KBM-7 (cell line): Measurements from ENCODE around the gene PCED1B.
A peak's percentile ranks its signal among the peaks of the same experiment; 100 is the strongest.

ENCODE experiments used
- DNase-seq: peaks from one replicate; pipeline ENCODE4 v3.0.0-alpha.2; 2015
- in situ Hi-C: fragments of 300-500 bp; cut with MboI; formaldehyde crosslinking; loops from 2 replicates; pipeline ENCODE4 v1.14.3; 2020; ENCODE audit warnings: low sequenced_read_pairs, low pct_unique_long_range_greater_than_20kb, mixed read lengths

Gene PCED1B

GRCh38 chr12:47066278-47067025 is 13.0 kb upstream of the PCED1B start:
- in situ Hi-C loops = no loop called here
- no peak for DNase-seq

- no peak for DNase-seq
- in situ Hi-C loops = no loop called here
Measured at GRCh38 chr12:47067176-47067575, 12.2 kb upstream of the PCED1B start.

DNA sequence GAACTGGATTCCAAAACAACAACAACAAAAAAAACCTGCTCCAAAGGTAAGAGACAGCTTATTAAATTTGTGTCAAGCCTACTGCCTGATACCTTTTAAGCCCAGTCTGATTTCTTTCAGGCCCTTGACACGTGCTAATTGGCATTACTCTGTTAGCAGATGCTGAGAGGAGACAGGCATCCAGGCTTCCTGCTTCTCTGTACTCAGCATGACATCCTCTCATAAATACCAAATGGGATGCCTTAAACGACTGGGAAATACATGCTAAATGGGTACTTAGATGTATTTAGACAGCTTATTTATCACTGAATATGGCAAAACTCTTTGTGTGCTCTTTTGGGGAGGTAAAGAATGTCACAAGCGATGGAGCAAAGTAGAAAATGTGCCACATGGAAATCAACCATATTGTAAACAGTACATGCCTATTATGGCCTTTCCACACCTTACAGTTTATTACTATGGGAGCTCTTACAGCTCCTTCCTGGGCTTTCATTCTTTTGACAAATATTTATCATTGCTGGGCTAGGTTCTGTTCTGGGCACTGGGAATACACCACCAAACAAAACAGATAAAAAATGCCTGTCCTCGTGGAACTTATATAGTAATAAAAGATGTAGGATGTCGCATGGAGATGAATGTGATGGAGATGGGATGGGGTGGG is 11.5 kb upstream of the PCED1B start:
- DNase-seq = no peak
- in situ Hi-C loops = no loop called here

DNA sequence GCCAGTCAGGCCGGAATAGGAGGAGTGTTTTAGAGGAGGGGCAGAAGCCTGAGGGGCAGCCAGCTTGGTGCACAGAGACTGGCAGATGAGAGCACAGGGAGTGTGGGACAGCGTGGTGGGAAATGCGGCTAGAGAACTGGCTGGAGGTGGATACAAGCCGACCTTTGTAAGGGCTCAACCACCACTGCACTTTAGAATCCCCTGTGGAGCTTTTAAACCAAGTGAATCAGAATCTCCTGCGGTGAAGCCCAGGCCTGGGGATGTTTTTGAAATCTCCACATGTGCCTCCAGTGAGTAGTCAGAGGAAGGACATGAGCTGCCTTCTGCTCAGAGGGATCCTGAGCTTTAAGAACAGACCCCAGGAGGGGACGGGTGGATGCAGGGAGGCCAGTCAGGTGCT is 10.9 kb upstream of the PCED1B start:
- no peak for DNase-seq
- in situ Hi-C loops = no loop called here

DNA sequence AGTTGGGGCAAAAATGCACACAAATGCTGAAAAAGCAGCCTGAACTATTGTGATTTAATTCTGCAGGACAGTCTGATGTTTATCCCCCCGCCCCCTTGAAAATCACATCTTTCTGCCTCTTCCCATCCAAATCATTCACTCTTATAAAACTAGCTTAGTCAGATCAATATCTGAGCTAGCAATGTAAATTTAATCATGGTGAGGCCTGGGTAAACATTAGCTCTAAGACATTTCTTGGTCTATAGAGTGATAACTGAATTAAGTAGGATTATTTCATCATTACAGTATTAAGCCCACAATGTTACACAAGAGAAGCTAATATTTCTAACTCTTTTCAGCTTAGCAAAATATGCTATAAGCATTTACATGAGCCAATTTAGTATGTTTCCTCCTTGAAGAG is 9.1 kb upstream of the PCED1B start:
- DNase-seq = no peak
- in situ Hi-C loops = no loop called here

GRCh38 chr12:47071241-47071852 is 8.1 kb upstream of the PCED1B start:
- in situ Hi-C loops = no loop called here
- peak; percentile 52 for DNase-seq

- no peak for DNase-seq
- in situ Hi-C loops = no loop called here
Measured at GRCh38 chr12:47073951-47074350, 5.5 kb upstream of the PCED1B start.

DNA sequence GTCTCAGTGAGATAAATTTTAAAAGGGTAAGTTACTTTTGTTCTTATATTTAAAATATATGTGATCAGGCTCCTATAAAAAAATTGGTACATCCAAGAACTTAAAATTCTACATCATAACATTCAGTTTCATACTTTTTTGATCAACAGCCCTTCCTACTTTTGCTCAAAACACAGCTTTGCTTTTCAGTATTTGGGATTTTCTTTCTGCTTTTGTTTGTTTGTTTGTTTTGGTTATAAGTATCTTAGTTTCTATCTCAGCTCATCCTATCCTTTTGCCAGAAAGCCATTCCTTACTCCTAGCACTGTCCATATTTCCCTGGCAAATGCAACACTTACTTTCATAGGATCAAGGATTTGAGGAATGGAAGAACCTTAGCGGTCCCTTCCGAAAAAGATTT is 4.7 kb upstream of the PCED1B start:
- in situ Hi-C loops = loop anchor here (25.0 kb wide), 1 partner anchor 113 kb away; no protein-coding TSS in a partner anchor
- DNase-seq = no peak

DNA sequence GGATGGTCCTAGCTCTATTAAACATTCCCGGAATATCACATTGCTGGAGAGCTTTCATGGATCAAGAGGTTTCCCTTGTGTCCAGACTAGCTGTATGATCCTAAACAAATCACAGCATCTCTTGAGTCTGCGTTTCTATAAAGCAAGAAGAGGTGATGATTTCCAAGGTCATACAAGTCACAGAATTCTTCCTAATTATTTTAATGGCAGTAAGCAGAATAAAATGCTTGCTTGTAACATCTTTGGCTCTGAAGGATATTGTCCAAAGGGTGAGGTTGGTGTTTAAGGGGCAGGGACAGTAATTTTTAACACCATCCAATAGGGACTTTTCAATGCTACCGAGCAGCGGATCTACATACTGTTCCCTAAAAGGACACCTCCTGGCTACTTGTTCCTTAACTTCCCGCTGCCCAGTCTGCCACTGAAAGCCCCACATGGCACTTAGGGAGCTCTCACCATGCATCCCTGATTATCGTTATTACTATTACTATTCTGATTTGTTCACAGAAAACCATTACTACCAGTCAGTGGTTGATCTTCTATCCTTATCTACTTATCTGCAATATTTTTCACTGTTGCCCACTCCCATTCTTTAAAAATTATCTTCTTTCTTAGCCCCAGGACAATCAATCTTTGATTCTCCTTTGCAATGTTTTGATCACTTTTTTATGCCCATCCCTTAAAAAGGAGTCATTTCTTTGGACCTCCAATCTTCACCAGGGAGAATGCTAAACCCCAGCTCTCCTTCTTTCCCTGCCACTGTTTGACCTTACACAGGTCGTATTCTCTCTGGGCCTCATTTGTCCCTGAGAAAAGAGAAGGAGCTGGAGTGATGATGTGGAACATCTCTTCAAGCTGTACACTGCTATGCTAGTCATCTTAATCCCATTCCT is 4.0 kb upstream of the PCED1B start:
- no peak for DNase-seq
- in situ Hi-C loops = loop anchor here (25.0 kb wide), 1 partner anchor 112 kb away; no protein-coding TSS in a partner anchor

GRCh38 chr12:47077206-47078085 is 2.0 kb upstream of the PCED1B start:
- no peak for DNase-seq
- in situ Hi-C loops = loop anchor here (25.0 kb wide), 1 partner anchor 110 kb away; no protein-coding TSS in a partner anchor

GRCh38 chr12:47078086-47078395 is 1.4 kb upstream of the PCED1B start:
- in situ Hi-C loops = loop anchor here (25.0 kb wide), 1 partner anchor 109 kb away; no protein-coding TSS in a partner anchor
- no peak for DNase-seq

GRCh38 chr12:47078733-47079467 is 521 bp upstream of the PCED1B start:
- peak; percentile 38 for DNase-seq
- in situ Hi-C loops = loop anchor here (25.0 kb wide), 1 partner anchor 108 kb away; no protein-coding TSS in a partner anchor

DNA sequence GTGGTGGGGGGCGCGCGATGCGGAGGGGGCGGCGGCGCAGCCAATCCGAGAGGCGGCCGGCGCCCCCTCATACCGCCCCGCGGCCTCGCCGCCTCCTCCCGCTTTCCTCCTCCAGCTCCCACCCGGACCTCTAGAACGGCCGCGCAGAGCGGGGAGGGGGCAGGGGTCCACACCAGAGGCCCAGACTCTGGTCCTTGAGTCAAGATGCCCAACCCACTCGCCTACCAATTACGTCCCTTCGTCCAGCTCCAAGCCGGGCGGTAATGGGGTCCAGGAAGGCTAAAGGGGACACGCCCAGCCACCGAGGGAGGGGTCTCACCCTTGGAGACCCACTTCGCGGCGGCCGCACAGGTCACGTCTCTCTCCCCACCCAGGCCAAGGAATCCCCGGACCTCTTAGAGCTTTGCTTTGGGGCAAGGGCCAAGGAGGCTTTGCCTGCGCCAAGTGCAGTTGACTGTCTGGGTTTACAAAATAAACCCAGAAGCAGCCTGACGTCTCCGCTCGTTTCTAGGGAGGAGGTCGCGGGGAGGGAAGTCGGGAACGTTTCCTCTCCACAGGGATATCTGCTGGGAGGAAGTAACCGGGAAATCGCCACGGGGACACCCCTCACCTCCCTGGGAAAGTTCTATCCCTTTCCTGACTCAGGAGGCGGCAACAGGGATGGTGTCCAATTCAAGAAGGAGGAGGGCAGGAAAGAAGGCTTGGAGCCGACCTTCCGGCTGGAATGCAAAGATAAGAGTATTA is 732 bp downstream of the PCED1B start:
- DNase-seq = peak; percentile 62
- in situ Hi-C loops = loop anchor here (25.0 kb wide), 1 partner anchor 107 kb away; no protein-coding TSS in a partner anchor

GRCh38 chr12:47080725-47081502 is 1.5 kb downstream of the PCED1B start:
- peak; percentile 74 for DNase-seq
- in situ Hi-C loops = loop anchor here (25.0 kb wide), 1 partner anchor 106 kb away; no protein-coding TSS in a partner anchor

- peak; percentile 25 for DNase-seq
- in situ Hi-C loops = loop anchor here (25.0 kb wide), 1 partner anchor 105 kb away; no protein-coding TSS in a partner anchor
Measured at GRCh38 chr12:47082283-47082682, 2.9 kb downstream of the PCED1B start.
